K562 (cell line): ENCODE results near the gene ITGAD. TPM values are rescaled to one million over a fixed set of nuclear protein-coding genes. Genes with fewer than 3 reads are reported as not detected.
A peak's percentile ranks its signal among the peaks of the same experiment; 100 is the strongest.

Experiments
- CBX1 ChIP-seq: sonication (generic); IDR thresholded peaks from 2 replicates; pipeline ENCODE4 v1.6.1; 2016; ENCODE audit warnings: antibody characterized with exemption, low read depth, mild to moderate bottlenecking
- E4F1 ChIP-seq: fragments of 250-450 bp; sonication (Bioruptor Pico); IDR thresholded peaks from 2 replicates; pipeline ENCODE4 v1.5.0; 2021; ENCODE audit warnings: mild to moderate bottlenecking, borderline replicate concordance
- MAFK ChIP-seq: IDR thresholded peaks from 2 replicates; pipeline ENCODE4 v1.6.1; 2011; ENCODE audit warnings: low read length, improper control_type of control experiment
- MBD1 ChIP-seq: fragments of 250-450 bp; sonication (Bioruptor Pico); IDR thresholded peaks from 2 replicates; pipeline ENCODE4 v1.8.0; 2022; ENCODE audit warnings: inconsistent platforms
- MEIS2 ChIP-seq: fragments of 450-650 bp; IDR thresholded peaks from 2 replicates; pipeline ENCODE4 v1.6.1; 2014; ENCODE audit warnings: mild to moderate bottlenecking; ENCODE audit not compliant: partially characterized antibody
- NFATC3 ChIP-seq: fragments of 450-650 bp; IDR thresholded peaks from 2 replicates; pipeline ENCODE4 v1.6.1; 2017; ENCODE audit warnings: mild to moderate bottlenecking
- PREB ChIP-seq: sonication (generic); formaldehyde crosslinking; IDR thresholded peaks from 2 replicates; pipeline ENCODE4 v1.8.1; 2023; ENCODE audit warnings: mild to moderate bottlenecking, missing genetic modification reagents
- RAD21 ChIP-seq, 2 experiments: fragments of 250-450 bp in 1 of 2; fragments of 450-650 bp in 1 of 2; sonication (Bioruptor Pico) in 1 of 2; formaldehyde crosslinking in 1 of 2; IDR thresholded peaks in 1 of 2; conservative IDR thresholded peaks in 1 of 2; 2 replicates each; pipeline versions ENCODE4 v1.4.0 to v1.8.0; 2020 to 2022; ENCODE audit warnings: mild to moderate bottlenecking in 2 of 2, moderate library complexity in 1 of 2
- RREB1 ChIP-seq: fragments of 250-450 bp; sonication (Bioruptor Pico); IDR thresholded peaks from 2 replicates; pipeline ENCODE4 v1.4.0; 2020
- ZNF354B ChIP-seq: fragments of 250-450 bp; sonication (Bioruptor Pico); IDR thresholded peaks from 2 replicates; pipeline ENCODE4 v1.4.0; 2020
- ZNF398 ChIP-seq: fragments of 250-450 bp; sonication (Bioruptor Pico); IDR thresholded peaks from 2 replicates; pipeline ENCODE4 v1.8.0; 2021; ENCODE audit warnings: moderate library complexity, mild to moderate bottlenecking, inconsistent platforms
- polyA plus RNA-seq, 8 experiments: library from polyadenylated mRNA; depleted of rRNA in 4 of 8; stranded (reverse) in 5 of 8; unstranded in 3 of 8; fragments of >200 nt; fragmentation: Nextera tagmentation in 2 of 8; fragmentation: Illumina TruSeq in 1 of 8; extraction: Ambion mirVana in 2 of 8; extraction: Trizol in 1 of 8; gene quantifications; 2 replicates each; pipeline versions ENCODE4 v1.2.1 to v1.2.3, GENCODE V29; 2011 to 2014; ENCODE audit warnings: inconsistent platforms in 1 of 8, missing spikeins in 1 of 8
- total RNA-seq, 7 experiments: library from RNA; depleted of rRNA in 6 of 7; stranded (reverse); fragments of >200 nt in 6 of 7; fragmentation: Illumina TruSeq in 2 of 7; extraction: Trizol in 2 of 7; gene quantifications; 2 replicates each; pipeline versions ENCODE4 v1.2.1 to v1.2.3, GENCODE V29; 2011 to 2021; ENCODE audit warnings: low replicate concordance in 1 of 7

Gene ITGAD
- total and polyA plus RNA-seq, 9 of the 15 experiments (the other 6 are each of a cell fraction or from before 2014, with no cell fraction given): not detected

GRCh38 chr16:31455601-31456314, 62.6 kb downstream of the ITGAD start (continued):
- 0 out of 2 replicates have a peak, but pooled peaks have one; percentile 30 for TF ChIP-seq RREB1
- peak; percentile 44 for TF ChIP-seq MAFK
- TF ChIP-seq MEIS2: peak; percentile 45
- TF ChIP-seq ZNF354B (CRISPR knock-in tag): no peak
- no peak for TF ChIP-seq NFATC3
- no peak for TF ChIP-seq E4F1 (CRISPR knock-in tag)
- no peak for TF ChIP-seq PREB (CRISPR knock-in tag)
- peak; percentile 12 to 49; a peak in 2 of 4 replicates for TF ChIP-seq RAD21 (CRISPR knock-in tag; conservative IDR thresholded peaks at IDR 0.05 in 1 of 2, IDR thresholded peaks at IDR 0.05 in 1 of 2)
- no peak for TF ChIP-seq CBX1
- no peak for TF ChIP-seq ZNF398 (CRISPR knock-in tag)
- TF ChIP-seq MBD1 (CRISPR knock-in tag): no peak
